Endothelial cell of umbilical vein (primary cell): ENCODE results near the gene PHACTR1. TPM values are rescaled to one million over a fixed set of nuclear protein-coding genes. Genes with fewer than 3 reads are reported as not detected.

Experiments used
- BruUV-seq: library from RNA; stranded (reverse); fragments of 400-500 nt; replicated peaks from 2 replicates; lab custom pipeline; 2021; lab: Mats Ljungman, UMichigan
- CTCF ChIA-PET: fragments of 300-600, 350-600 bp; sonication (Branson Sonifier 250); formaldehyde crosslinking; loops from one replicate; lab custom pipeline; 2021; ENCODE audit warnings: antibody characterized with exemption, inconsistent platforms; lab: Charles Lee
- POLR2A ChIA-PET: fragments of 300-600, 350-600 bp; sonication (Branson Sonifier 250); formaldehyde crosslinking; loops from one replicate; lab custom pipeline; 2021; ENCODE audit warnings: antibody characterized with exemption, inconsistent platforms; lab: Charles Lee
- DNase-seq: peaks from one replicate; pipeline ENCODE4 v3.0.0-alpha.2; 2011; ENCODE audit warnings: low read depth, low spot score
- FAIRE-seq: peaks from 2 replicates; lab custom pipeline; 2011; peaks lifted over from hg19 to GRCh38; lab: Jason Lieb, UNC
- H2AFZ ChIP-seq: 2 replicates; pipeline ENCODE4 v1.6.0; 2012; ENCODE audit warnings: low read depth, low read length, control low read depth, inconsistent platforms
- H3K27ac ChIP-seq: 2 replicates; pipeline ENCODE4 v1.5.1; 2011; ENCODE audit warnings: low read depth, mild to moderate bottlenecking, control low read depth, low read length, moderate library complexity; ENCODE audit not compliant: insufficient read depth
- H3K27me3 ChIP-seq, 2 experiments: 2 replicates each; pipeline versions ENCODE4 v1.6.0 to v1.6.1; 2011; ENCODE audit warnings: low read length in 2 of 2, mixed read lengths in 1 of 2; ENCODE audit not compliant: control insufficient read depth in 2 of 2, insufficient read depth in 2 of 2
- H3K36me3 ChIP-seq, 2 experiments: 2 replicates in 1 of 2; 3 replicates in 1 of 2; pipeline ENCODE4 v1.5.1; 2011; ENCODE audit warnings: low read length in 2 of 2, mild to moderate bottlenecking in 1 of 2, moderate library complexity in 1 of 2; ENCODE audit not compliant: control insufficient read depth in 2 of 2, insufficient read depth in 2 of 2; ENCODE audit errors: extremely low read depth in 1 of 2
- H3K4me1 ChIP-seq: 3 replicates; pipeline ENCODE4 v1.5.1; 2011; ENCODE audit warnings: mild to moderate bottlenecking, low read length; ENCODE audit not compliant: control insufficient read depth, insufficient read depth; ENCODE audit errors: extremely low read depth
- H3K4me2 ChIP-seq: 2 replicates; pipeline ENCODE4 v1.6.1; 2011; ENCODE audit warnings: low read length, control low read depth, mixed read lengths; ENCODE audit not compliant: insufficient read depth
- H3K4me3 ChIP-seq, 3 experiments: fragments of 200-600 bp in 1 of 3; sonication (generic), shearing (Covaris generic) in 1 of 3; replicated peaks in 1 of 3; 2 replicates each; pipeline ENCODE4 v1.5.1; 2011 to 2016; ENCODE audit warnings: control low read depth in 3 of 3, low read length in 3 of 3, mild to moderate bottlenecking in 2 of 3, inconsistent platforms in 1 of 3, low read depth in 1 of 3, moderate library complexity in 1 of 3; ENCODE audit not compliant: insufficient read depth in 1 of 3
- H3K79me2 ChIP-seq: 2 replicates; pipeline ENCODE4 v1.6.0; 2012; ENCODE audit warnings: low read length, inconsistent platforms; ENCODE audit not compliant: control insufficient read depth, insufficient read depth
- H3K9ac ChIP-seq: replicated peaks from 2 replicates; pipeline ENCODE3; 2011; ENCODE audit warnings: low read length, control low read depth; ENCODE audit not compliant: insufficient read depth; ENCODE audit errors: extremely low read depth
- H3K9me1 ChIP-seq: replicated peaks from 3 replicates; pipeline ENCODE4 v1.6.0; 2011; ENCODE audit warnings: mild to moderate bottlenecking, low read length; ENCODE audit not compliant: control insufficient read depth, insufficient read depth; ENCODE audit errors: extremely low read depth
- H3K9me3 ChIP-seq: replicated peaks from 2 replicates; pipeline ENCODE4 v1.5.1; 2012; ENCODE audit warnings: low read length, inconsistent platforms; ENCODE audit not compliant: control insufficient read depth, insufficient read depth
- H4K20me1 ChIP-seq: replicated peaks from 2 replicates; pipeline ENCODE3; 2011; ENCODE audit warnings: mild to moderate bottlenecking, low read length; ENCODE audit not compliant: control insufficient read depth, insufficient read depth; ENCODE audit errors: extremely low read depth
- CTCF ChIP-seq, 2 donors: IDR thresholded peaks; 1 replicate in 1 of 2; 2 replicates in 1 of 2; pipeline ENCODE4 v1.5.1; 2011; ENCODE audit warnings: low read length in 2 of 2, mild to moderate bottlenecking in 2 of 2, moderate library complexity in 2 of 2, control low read depth in 1 of 2, inconsistent platforms in 1 of 2, low read depth in 1 of 2; ENCODE audit not compliant: insufficient read depth in 1 of 2; ENCODE audit errors: extremely low read depth in 1 of 2
- EZH2 ChIP-seq: IDR thresholded peaks from 2 replicates; pipeline ENCODE4 v1.6.1; 2012; ENCODE audit warnings: borderline replicate concordance, low read depth, mild to moderate bottlenecking, moderate library complexity, low read length, inconsistent platforms; ENCODE audit not compliant: severe bottlenecking
- FOS ChIP-seq: IDR thresholded peaks from 2 replicates; pipeline ENCODE4 v1.6.1; 2011; ENCODE audit warnings: mild to moderate bottlenecking, low read length, moderate library complexity, borderline replicate concordance; ENCODE audit not compliant: insufficient read depth
- GATA2 ChIP-seq: IDR thresholded peaks from 2 replicates; pipeline ENCODE4 v1.7.0; 2011; ENCODE audit warnings: low read depth, mild to moderate bottlenecking, moderate library complexity, mixed read lengths, low read length; ENCODE audit not compliant: insufficient read length, insufficient read depth
- JUN ChIP-seq: IDR thresholded peaks from 2 replicates; pipeline ENCODE4 v1.6.1; 2011; ENCODE audit warnings: borderline replicate concordance, low read depth; ENCODE audit not compliant: insufficient read length, insufficient read depth
- MAX ChIP-seq: IDR thresholded peaks from 2 replicates; pipeline ENCODE4 v1.6.1; 2011; ENCODE audit not compliant: insufficient read depth, insufficient read length
- MYC ChIP-seq: IDR thresholded peaks from one replicate; pipeline ENCODE4 v1.6.1; 2011; ENCODE audit warnings: mild to moderate bottlenecking, low read depth, low read length
- POLR2A ChIP-seq: IDR thresholded peaks from 2 replicates; pipeline ENCODE4 v1.6.1; 2012; ENCODE audit warnings: low read depth, mild to moderate bottlenecking, control low read depth, low read length
- POLR2AphosphoS5 ChIP-seq: IDR thresholded peaks from 2 replicates; pipeline ENCODE4 v1.6.1; 2012; ENCODE audit warnings: low read depth, mild to moderate bottlenecking, control low read depth, low read length, moderate library complexity; ENCODE audit not compliant: insufficient read depth
- dilution Hi-C: fragments of 300-500 bp; cut with MboI; formaldehyde crosslinking; loops from one replicate; pipeline ENCODE4 v1.15.0; 2019; ENCODE audit warnings: low sequenced_read_pairs; ENCODE audit not compliant: extremely low pct_ligation_motif_present
- intact Hi-C: fragments of 100-400 bp; cut with micrococcal nuclease; formaldehyde crosslinking; loops from one replicate; pipeline ENCODE4 v1.10.0; 2022
- polyA plus RNA-seq, 4 experiments: library from polyadenylated mRNA; depleted of rRNA in 3 of 4; stranded (reverse) in 3 of 4; unstranded in 1 of 4; fragments of >200 nt; gene quantifications; 2 replicates each; pipeline versions ENCODE4 v1.2.1 to v1.2.3, GENCODE V29; 2011 to 2012; ENCODE audit warnings: missing spikeins in 1 of 4
- total RNA-seq: library from RNA; stranded (reverse); gene quantifications from 2 replicates; pipeline ENCODE4 v1.2.3, GENCODE V29; 2021

The PHACTR1 gene
- total and polyA plus RNA-seq, 2 donors (not counting 3 experiments of a cell fraction or from before 2014, with no cell fraction given), result 2.4 to 23.2 TPM

GRCh38 chr6:12709556-12710232 lies 6.9 kb upstream of the PHACTR1 start:
- DNase-seq (no peak), FAIRE-seq (no peak)
- H3K27ac ChIP-seq, result no peak overlapping the region
- H3K4me1 ChIP-seq, result no peaks in the 10 kb centered on the region
- peaks cover 0 to 5% of the 10 kb centered on the region in 2 experiments for H3K27me3 ChIP-seq
- no peak overlapping the region for H3K4me3 ChIP-seq
- H3K9me3 ChIP-seq, result no peaks in the 10 kb centered on the region
- TF ChIP-seq MAX, result no peak
- no peak for TF ChIP-seq MYC
- CTCF ChIA-PET, result interaction anchor here (1.3 kb wide), 1 partner anchor 8 kb away, joined by 3 read pairs; no protein-coding TSS in a partner anchor
- H4K20me1 ChIP-seq, result no peaks in the 10 kb centered on the region
- H3K9me1 ChIP-seq, result no peaks in the 10 kb centered on the region
- no peaks in the 10 kb centered on the region for H3K79me2 ChIP-seq
- intact Hi-C loops (no loop called here), dilution Hi-C loops (no loop called here)
- POLR2A ChIA-PET, result no interaction called here
- no peak overlapping the region for H2AFZ ChIP-seq
- H3K36me3 ChIP-seq, result no peaks in the 10 kb centered on the region
- H3K9ac ChIP-seq, result no peak overlapping the region
- no TSS peak for BruUV-seq
- H3K4me2 ChIP-seq, result no peak overlapping the region

- no peaks in the 10 kb centered on the region for H3K79me2 ChIP-seq
- H3K9ac ChIP-seq, result no peak overlapping the region
- intact Hi-C loops (no loop called here), dilution Hi-C loops (no loop called here)
- H4K20me1 ChIP-seq, result no peaks in the 10 kb centered on the region
- no peak for FAIRE-seq
- H3K36me3 ChIP-seq, result no peaks in the 10 kb centered on the region
- no peak for DNase-seq
- POLR2A ChIA-PET, result no interaction called here
- H3K9me3 ChIP-seq, result no peaks in the 10 kb centered on the region
- CTCF ChIA-PET, result no interaction called here
- H2AFZ ChIP-seq, result no peak overlapping the region
- H3K4me3 ChIP-seq, result no peak overlapping the region
- no peak overlapping the region for H3K27ac ChIP-seq
- H3K4me2 ChIP-seq, result no peak overlapping the region
- no peaks in the 10 kb centered on the region for H3K9me1 ChIP-seq
- no TSS peak for BruUV-seq
- TF ChIP-seq POLR2A (no peak), EZH2 (no peak), CTCF (IDR thresholded peaks at IDR 0.05; ENCODE audit: extremely low read depth in 1 of 2, insufficient read depth in 1 of 2, low read depth in 1 of 2, low read length in 2 of 2) (no peak), JUN (no peak), FOS (no peak), MYC (no peak), GATA2 (no peak), MAX (no peak), POLR2AphosphoS5 (no peak)
- peaks cover 0 to 5% of the 10 kb centered on the region in 2 experiments for H3K27me3 ChIP-seq
- H3K4me1 ChIP-seq, result no peaks in the 10 kb centered on the region
Observed at GRCh38 chr6:12710921-12711320, 5.6 kb upstream of the PHACTR1 start.
